Effector CD4-positive, alpha-beta T cell (primary cell): Measurements from ENCODE around the gene HMGXB4.

Experiments
- DNase-seq: peaks from one replicate; pipeline ENCODE4 v3.0.0-alpha.2; 2020

The HMGXB4 gene

DNA sequence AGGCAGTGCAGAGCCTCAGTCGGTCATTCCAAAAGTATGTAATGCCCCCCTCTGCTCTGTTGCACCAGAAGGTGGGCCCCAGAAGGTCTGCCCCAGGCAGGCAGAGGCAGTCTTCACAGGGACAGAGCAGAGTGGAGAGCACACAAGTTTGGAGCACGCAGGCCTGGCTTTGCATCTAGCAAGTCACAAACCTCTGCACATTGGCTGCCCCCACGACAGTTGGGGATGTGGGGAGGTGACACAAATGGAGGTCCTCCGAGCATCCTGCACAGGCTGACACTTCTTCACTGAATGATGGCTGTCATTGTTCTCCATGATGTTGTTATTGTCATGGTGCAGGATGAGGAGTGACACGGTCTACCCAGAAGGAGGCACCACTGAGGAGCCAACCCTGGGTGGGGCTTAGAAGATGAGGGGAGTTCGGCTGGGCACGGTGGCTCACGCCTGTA, 54.3 kb downstream of the HMGXB4 start:
- DNase-seq = no peak

DNA sequence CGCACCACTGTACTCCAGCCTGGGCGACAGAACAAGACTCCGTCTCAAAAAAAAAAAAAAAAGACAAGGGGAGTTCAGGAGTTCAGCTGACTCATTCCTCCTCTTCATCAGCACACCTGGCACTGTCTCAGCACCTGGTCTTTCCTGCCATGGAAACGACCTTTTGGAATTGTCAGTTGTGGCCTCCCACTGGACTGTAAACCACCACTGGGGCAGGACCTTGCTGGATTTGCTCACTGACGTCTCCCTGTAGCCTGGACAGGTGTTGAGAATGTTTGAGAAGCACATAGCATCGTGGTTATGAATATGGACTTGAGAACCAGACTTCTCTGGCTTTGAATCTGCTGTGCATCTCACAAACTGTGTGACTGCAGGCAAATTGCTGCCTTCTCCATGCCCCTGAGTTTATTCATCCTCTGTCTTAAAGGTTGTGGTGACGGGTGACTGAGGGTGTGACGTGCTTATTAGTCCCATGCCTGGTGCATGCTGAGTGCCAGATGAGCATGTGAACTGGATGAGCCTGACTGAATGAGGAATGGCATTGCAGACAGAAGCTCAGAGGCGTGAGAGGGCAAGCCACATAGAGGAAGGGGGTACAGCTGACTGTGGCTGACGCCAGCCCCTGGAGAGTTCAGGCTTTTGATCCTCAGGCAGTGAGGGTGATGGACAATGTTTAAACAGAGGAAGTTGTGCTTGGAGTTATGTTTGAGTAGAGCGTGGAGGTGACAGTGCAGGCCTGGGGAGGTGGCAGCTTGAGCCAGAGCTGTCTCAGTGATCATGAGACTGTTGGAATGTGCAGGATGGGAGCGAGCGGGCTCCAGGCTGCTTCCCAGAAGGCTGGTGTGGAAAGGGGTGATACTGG, 55.1 kb downstream of the HMGXB4 start:
- no peak for DNase-seq

DNA sequence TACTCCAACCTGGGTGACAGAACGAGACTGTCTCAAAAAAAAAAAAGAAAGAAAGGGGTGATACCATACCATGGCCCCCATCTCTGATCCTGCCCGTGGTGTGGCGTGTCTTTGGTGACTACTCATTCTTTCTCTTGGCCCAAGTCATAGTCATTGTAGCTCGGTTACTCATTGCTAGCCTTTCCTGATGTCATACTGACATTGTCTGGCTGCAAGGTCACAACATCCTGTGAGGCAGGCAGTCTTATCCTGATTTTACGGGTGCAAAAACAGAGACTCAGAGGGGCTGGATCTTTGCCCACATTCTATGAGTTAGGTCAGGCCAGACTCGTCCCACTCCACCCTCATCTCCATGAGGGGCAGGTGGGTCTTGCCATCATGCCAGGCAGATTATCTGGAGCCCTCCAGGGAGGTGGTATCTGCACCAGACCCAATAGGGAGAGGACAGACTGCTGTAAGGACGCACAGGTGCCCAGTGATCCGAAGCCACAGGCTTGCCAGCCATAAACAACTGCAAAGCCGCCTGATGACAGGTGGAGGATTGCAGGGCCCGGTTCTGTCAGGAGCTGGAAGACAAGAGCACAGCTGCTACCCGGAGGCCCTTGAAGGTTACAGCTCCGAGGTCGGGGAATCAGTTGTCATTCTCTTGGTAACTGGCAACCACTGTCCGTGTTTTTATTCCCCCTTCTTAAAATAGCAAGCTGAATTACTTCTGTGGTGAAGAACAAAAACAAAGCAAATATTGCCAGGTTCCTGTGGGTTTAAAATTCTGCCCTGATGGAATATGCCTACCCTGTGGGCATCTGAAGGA, 56.2 kb downstream of the HMGXB4 start:
- DNase-seq = no peak

DNA sequence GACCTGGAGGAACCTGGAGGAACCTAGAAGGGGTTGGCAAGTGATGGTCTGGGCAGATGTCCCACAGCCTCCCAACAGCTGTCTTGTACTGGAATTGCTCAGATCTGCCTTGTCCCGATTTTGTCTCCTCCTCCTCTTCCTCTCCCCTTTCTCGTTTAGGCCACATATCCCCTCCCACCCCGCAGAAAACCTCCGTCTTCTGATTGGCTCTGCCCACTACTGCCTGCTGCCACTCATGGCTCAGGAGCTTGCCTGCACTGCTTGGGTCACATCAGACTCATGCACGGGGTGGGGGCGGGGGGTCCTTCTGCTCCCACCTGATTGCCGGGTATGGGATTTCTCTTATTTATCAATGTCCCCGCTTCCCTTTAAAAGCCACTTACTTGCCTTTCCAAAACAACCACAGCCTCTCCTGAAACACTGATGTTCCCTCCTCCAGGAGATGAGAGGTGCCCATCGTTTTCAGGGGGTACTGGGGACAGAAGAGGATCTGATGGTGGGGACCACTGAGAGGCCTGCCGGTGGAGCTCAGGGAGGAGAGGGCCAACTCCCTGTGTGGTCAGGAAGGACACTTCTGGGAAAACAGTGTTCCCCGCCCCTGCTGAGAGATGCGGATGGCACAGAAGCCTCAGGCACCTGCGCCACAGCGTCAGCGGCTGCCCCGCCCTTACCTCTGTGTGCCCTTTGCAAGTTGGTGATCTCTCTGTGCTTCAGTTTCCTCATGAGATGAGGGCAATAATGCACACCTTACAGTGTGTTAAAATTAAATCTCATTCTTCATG, 57.1 kb downstream of the HMGXB4 start:
- no peak for DNase-seq

GRCh38 chr22:35315141-35315854, 58.0 kb downstream of the HMGXB4 start:
- DNase-seq = no peak

GRCh38 chr22:35315855-35316745, 58.8 kb downstream of the HMGXB4 start:
- no peak for DNase-seq

DNA sequence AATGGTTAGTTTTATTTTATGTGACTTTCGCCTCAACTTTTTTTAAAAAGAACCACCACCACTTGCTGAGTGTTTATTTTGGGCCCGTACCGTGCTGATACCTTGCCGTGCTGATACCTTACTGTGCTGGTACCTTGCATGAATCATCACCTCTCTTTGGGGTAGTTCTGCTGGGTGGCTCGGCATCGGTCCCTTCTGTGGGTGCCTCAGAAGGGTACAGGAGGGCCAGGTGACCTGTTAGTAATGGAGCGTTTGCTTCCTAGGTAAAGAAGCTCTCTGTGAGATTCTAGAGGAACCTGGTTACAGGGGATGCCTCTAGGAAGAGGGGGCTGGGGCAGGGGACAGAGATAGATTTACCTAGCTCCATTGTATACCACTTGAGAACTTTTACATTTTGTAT, 59.5 kb downstream of the HMGXB4 start:
- DNase-seq = no peak

DNA sequence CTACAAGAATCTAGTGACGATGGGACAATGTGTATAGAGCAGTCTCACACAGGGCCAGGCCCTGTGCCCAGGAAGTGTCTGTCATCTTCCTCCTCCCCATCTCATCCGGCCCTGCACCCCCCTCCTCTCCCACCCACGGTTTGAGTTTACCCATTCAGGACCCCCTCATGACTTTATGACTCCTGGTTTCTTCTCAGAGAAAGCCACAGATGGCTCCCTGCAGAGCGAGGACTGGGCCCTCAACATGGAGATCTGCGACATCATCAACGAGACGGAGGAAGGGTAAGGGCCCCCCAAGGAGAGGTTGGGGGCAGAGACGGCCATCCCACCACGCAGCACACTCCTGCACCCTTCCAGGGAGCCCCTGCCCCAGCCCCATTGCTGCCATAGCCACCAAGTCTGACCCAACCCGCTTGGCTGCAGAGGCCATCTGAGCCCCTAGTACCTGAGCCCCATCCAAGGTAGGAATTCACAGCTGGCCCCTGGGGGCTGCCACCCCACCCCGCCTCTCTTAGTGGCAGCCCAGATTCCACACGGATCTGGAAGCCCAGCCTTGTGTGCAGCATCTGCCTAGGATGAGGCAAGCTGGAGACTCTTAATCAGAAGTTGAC, 60.5 kb downstream of the HMGXB4 start:
- DNase-seq = no peak

GRCh38 chr22:35318346-35319215, 61.3 kb downstream of the HMGXB4 start:
- DNase-seq = no peak

- DNase-seq = no peak
Observed at GRCh38 chr22:35319244-35319985, 62.1 kb downstream of the HMGXB4 start.

GRCh38 chr22:35322126-35322525, 64.8 kb downstream of the HMGXB4 start:
- DNase-seq = no peak

- DNase-seq = no peak
Observed at GRCh38 chr22:35322893-35323292, 65.6 kb downstream of the HMGXB4 start.

DNA sequence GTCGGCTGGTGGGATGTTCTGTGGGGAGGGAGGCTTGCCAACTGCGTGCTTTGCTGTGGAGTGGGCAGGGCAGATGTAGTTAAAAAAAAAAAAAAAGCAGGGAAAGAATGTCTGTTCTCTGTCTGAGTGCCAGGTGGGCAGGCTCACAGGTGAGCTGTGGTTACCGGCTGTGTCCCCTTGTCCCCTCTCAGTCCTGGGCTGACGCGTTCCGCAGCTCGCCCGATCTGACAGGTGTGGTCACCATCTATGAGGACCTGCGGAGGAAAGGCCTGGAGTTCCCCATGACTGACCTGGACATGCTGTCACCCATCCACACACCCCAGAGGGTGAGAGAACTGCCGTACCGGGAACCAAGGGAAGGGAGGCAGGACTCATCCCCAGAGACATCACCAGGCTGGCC, 66.0 kb downstream of the HMGXB4 start:
- no peak for DNase-seq

DNA sequence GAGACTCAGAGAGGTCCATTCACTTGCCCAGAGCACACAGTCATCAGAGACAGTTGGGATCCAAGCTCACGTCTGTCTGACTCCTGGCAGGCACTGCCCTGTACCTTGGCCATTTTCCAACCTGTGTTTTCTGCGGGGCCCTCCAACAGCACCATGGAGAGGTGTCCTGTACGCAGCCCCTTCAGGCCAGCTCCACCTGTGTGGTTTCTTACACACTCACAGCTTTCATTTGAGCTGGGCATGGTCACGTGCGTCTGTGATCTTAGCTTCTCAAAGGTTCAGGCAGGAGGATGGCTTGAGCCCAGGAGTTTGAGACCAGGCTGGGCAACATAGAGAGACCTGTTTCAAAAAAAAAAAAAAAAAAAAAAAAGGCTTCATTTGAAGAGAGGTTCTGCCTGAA, 66.8 kb downstream of the HMGXB4 start:
- DNase-seq = no peak

DNA sequence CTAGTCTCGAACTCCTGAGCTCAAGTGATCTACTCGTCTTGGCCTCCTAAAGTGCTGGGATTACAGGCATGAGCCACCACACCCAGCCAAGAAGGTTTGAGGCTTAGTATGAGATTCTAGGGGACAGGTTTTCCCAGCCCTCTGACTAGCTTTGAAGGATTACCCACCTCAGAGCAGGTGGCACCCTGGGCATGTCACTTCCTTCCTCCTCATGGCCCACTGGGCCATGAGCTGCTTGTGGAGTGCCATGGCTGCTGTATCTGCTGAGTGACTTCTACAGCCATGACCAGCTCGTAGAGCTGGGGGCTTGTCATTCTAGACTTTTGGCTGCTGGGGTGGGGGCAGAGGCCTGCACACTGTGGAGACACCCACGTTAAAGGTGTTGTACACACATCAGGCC, 67.5 kb downstream of the HMGXB4 start:
- DNase-seq = no peak

GRCh38 chr22:35325209-35325608, 67.9 kb downstream of the HMGXB4 start:
- no peak for DNase-seq

DNA sequence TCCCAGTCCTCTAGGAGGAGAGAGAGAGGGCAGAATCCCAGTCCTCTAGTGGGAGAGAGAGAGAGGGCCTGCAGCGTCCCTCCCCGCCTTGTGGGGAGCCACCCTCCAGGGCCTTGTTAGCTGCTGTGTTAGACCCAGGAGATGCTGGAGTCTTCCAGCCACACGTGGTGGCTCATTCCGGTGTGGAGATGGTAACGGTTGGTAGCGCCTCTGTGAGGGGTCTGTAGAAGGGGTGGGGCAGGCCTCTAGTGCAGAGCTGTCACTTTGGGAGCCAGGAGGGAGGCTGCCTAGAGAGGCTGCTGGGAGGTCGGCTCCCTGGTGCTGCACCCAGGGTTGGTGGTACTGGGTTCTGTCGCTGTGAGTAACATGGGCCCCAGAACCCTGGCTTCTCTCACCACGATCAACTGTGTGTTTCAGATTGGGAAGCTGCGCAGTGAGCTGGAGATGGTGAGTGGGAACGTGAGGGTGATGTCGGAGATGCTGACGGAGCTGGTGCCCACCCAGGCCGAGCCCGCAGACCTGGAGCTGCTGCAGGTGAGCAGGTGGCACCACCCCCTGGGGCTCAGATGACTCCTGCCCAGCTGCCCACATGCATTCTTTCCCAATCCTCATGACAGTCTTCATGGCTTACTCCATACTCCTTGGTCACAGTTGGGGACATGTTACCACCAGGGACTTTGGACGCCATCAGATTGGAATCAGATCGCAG, 69.7 kb downstream of the HMGXB4 start:
- no peak for DNase-seq

- DNase-seq = no peak
Observed at GRCh38 chr22:35327690-35328471, 70.6 kb downstream of the HMGXB4 start.
